Heart left ventricle (tissue), 16 donors: ENCODE data around the gene ABLIM1. TPM values are rescaled to one million over a fixed set of nuclear protein-coding genes. Genes with fewer than 3 reads are reported as not detected.

Experiments
- ATAC-seq, 4 donors: fragments of 200-7000 bp; cut with Tn5 transposase; one replicate each; pipeline ENCODE4 v1.9.1; 2020 to 2022; ENCODE audit warnings: moderate library complexity in 4 of 4, mild to moderate bottlenecking in 3 of 4, moderate number of reproducible peaks in 1 of 4
- DNase-seq, 5 donors: peaks; one replicate each; pipeline ENCODE4 v3.0.0-alpha.2; 2020
- H3K27ac ChIP-seq, 12 donors: fragments of 200-600 bp; sonication (generic) in 4 of 12; one replicate each; pipeline versions ENCODE4 v1.5.0 to v1.8.0; 2016 to 2022; ENCODE audit warnings: mild to moderate bottlenecking in 2 of 12
- H3K27me3 ChIP-seq, 9 donors: fragments of 200-600 bp; sonication (generic) in 2 of 9; one replicate each; pipeline versions ENCODE4 v1.5.1 to v1.8.0; 2016 to 2022; ENCODE audit warnings: mild to moderate bottlenecking in 3 of 9
- H3K36me3 ChIP-seq, 9 donors: fragments of 200-600 bp; sonication (generic) in 2 of 9; one replicate each; pipeline versions ENCODE4 v1.5.0 to v1.8.0; 2018 to 2022; ENCODE audit warnings: mild to moderate bottlenecking in 2 of 9
- H3K4me1 ChIP-seq, 12 donors: fragments of 200-600 bp; sonication (generic) in 4 of 12; one replicate each; pipeline versions ENCODE4 v1.5.0 to v1.8.0; 2016 to 2022; ENCODE audit warnings: mild to moderate bottlenecking in 3 of 12
- H3K4me3 ChIP-seq, 12 donors: fragments of 200-600 bp; sonication (generic) in 4 of 12; one replicate each; pipeline versions ENCODE4 v1.5.0 to v1.8.0; 2017 to 2022; ENCODE audit warnings: mild to moderate bottlenecking in 9 of 12, moderate library complexity in 4 of 12
- H3K9me3 ChIP-seq, 12 donors: fragments of 200-600 bp; sonication (generic) in 4 of 12; one replicate each; pipeline versions ENCODE4 v1.5.0 to v1.8.0; 2016 to 2022; ENCODE audit warnings: mild to moderate bottlenecking in 1 of 12
- POLR2A ChIP-seq, 2 donors: fragments of 450-650 bp; IDR thresholded peaks; one replicate each; pipeline ENCODE4 v1.6.1; 2017; ENCODE audit warnings: antibody characterized with exemption in 2 of 2, mild to moderate bottlenecking in 2 of 2, moderate library complexity in 2 of 2
- WGBS, 4 donors: extraction: QIAGEN DNeasy Blood & Tissue Kit in 2 of 4; methylation state at CpG; one replicate each; pipeline versions ENCODE4 v1.1.5 to v1.1.7; 2013 to 2018; 5-methylcytosine and 5-hydroxymethylcytosine counted together
- intact Hi-C, 10 donors: fragments of 100-400 bp; cut with DNase I; formaldehyde crosslinking; loops; one replicate each; pipeline versions ENCODE4 v1.11.1 to v1.14.2; 2022
- polyA plus RNA-seq, 2 donors: library from polyadenylated mRNA; stranded (reverse); fragments of 200-250 nt; gene quantifications; one replicate each; pipeline ENCODE4 v1.2.3, GENCODE V29; 2013
- total RNA-seq, 9 donors: library from RNA; depleted of rRNA in 2 of 9; stranded (reverse); fragments of >200 nt in 2 of 9; fragmentation: NEBNext Ultra II Directional in 3 of 9; extraction: Animal tissue kit (Norgen Biotek cat#: 25700) in 3 of 9; gene quantifications; one replicate each; pipeline versions ENCODE4 v1.1.0 to v1.2.4, GENCODE V29; 2016 to 2023
- TF ChIP-seq, protein P1 (sequence below), 12 donors: fragments of 200-600 bp; sonication (generic) in 4 of 12; IDR thresholded peaks; one replicate each; pipeline versions ENCODE4 v1.5.0 to v1.8.0; 2018 to 2022; ENCODE audit warnings: antibody characterized with exemption in 12 of 12, mild to moderate bottlenecking in 5 of 12
- donor health status: ischemic (EF 13 %, LVEDD 7.1; RV severe dilation, severe dysfunction).
- donor health status: healthy with polysubstance abuse.
- donor health status: DM: no; HTN: yes; CAD: no.
- donor health status: DM: no; HTN: no; CAD: no.
- donor health status: ischemic (EF 25% LVEDD 6.9; RV normal size, moderate dysfunction).
- donor health status: ischemic (EF 25% LVEDD 5.7; RV mildly dilated, moderate dysfunction).
- donor health status: healthy.
- donor health status: DM: yes; HTN: yes; CAD: no.
- donor health status: ischemic (EF 35%, LVEDD 5.7; RV mildly dilated, moderate dysfunction).
- donor health status: nonischemic (EF 11% LVEDD 7.7; RV severe dilation, severe dysfunction).
- donor health status: DM: yes; HTN: yes; CAD: no.
- donor health status: PGD.
- donor health status: ischemic (EF 29% LVEDD 5.4; RV normal size, mild dysfunction).
- donor health status: nonischemic (EF 23%, LVEDD 6.1; RV moderate dilation, normal function).

Gene ABLIM1
- total and polyA plus RNA-seq, 11 donors: 242 to 713 (median 561) TPM

DNA sequence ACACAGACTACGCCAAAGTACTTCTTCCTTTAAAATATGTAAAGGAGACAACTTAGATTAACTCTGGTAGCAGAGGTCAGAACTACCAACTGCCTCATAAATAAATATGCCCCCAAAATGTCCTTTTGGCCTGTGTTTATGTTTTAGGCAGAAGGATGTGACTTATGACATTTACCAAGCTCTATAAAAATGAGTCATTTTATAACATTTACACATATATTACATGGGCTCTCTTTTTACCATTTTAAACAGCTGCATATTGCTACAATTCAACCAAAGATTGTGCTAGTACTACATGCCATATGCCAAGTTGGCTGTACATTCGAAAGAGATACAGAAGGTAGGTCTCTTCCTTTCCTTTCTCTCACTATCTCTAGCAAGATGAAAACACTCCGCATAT, 12.4 kb downstream of the ABLIM1 start:
- intact Hi-C loops: no loop called here
- TF ChIP-seq POLR2A (IDR thresholded peaks at IDR 0.05): no peak
- TF ChIP-seq, protein P1, sequence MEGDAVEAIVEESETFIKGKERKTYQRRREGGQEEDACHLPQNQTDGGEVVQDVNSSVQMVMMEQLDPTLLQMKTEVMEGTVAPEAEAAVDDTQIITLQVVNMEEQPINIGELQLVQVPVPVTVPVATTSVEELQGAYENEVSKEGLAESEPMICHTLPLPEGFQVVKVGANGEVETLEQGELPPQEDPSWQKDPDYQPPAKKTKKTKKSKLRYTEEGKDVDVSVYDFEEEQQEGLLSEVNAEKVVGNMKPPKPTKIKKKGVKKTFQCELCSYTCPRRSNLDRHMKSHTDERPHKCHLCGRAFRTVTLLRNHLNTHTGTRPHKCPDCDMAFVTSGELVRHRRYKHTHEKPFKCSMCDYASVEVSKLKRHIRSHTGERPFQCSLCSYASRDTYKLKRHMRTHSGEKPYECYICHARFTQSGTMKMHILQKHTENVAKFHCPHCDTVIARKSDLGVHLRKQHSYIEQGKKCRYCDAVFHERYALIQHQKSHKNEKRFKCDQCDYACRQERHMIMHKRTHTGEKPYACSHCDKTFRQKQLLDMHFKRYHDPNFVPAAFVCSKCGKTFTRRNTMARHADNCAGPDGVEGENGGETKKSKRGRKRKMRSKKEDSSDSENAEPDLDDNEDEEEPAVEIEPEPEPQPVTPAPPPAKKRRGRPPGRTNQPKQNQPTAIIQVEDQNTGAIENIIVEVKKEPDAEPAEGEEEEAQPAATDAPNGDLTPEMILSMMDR (IDR thresholded peaks at IDR 0.05): no peak
- Histone ChIP-seq H3K4me1 (peaks cover 10 to 85% (median 43%) of the 10 kb centered on the region in 12 donors), H3K36me3 (peaks cover 0 to 3% (median 0%) of the 10 kb centered on the region in 9 donors), H3K27ac (peak overlapping the region in 8 of 12 donors; percentile 3 to 86 (median 52)), H3K27me3 (no peaks in the 10 kb centered on the region), H3K4me3 (no peak overlapping the region), H3K9me3 (no peaks in the 10 kb centered on the region)
- 56 to 67% (median 63%) methylated on average over 3 of the region's 3 CpGs for WGBS, 4 donors
- ATAC-seq: no peak
- no peak for DNase-seq

DNA sequence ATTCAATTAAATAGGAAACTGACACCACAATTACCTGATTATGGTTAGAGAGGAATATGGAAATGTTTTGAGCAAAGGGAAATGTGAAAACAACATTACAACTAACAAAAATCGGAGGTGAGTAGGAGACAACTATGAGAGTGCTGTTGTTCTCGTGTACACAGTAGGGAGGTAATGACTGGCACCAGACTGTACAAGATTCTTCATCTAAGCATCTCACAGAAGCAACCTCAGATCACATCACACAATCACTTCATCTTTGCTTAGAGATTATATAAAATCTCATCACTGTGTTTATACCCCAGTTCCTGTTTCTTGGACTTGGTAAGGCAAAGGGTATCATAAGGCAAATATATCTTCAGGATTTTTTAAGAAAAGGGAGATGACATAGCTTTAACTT, 14.9 kb downstream of the ABLIM1 start:
- no peaks in the 10 kb centered on the region for H3K9me3 ChIP-seq
- no peaks in the 10 kb centered on the region for H3K27me3 ChIP-seq
- WGBS, 4 donors: 54 to 58% (median 56%) methylated on average over 2 of the region's 2 CpGs
- peak overlapping the region in 5 of 12 donors; percentile 11 to 27 (median 26) for H3K27ac ChIP-seq
- H3K36me3 ChIP-seq: peaks cover 0 to 9% (median 0%) of the 10 kb centered on the region in 9 donors
- no peak for DNase-seq
- intact Hi-C loops: no loop called here
- no peak for TF ChIP-seq POLR2A (IDR thresholded peaks at IDR 0.05)
- TF ChIP-seq, protein P1 (IDR thresholded peaks at IDR 0.05): no peak
- peaks cover 7 to 79% (median 23%) of the 10 kb centered on the region in 12 donors for H3K4me1 ChIP-seq
- H3K4me3 ChIP-seq: no peak overlapping the region
- no peak for ATAC-seq

DNA sequence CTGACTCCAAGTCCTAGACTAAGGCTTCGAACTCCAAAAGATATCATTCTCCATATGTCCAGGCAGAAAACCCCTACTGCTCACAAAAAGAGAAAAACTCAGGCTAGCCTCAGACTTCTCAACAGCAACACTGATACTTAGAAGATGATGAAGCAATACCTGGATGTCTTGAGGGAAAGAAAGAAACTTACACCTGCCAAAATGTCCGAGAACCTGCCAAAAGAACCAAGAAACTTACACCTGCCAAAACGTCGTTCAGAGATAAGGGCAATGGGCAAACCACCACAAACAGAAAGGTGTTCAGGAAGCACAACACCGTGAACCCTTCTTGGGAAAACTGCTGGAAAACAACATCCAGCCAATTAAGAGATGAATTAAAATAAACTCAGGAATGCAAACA, 15.3 kb downstream of the ABLIM1 start:
- WGBS, 4 donors: 38 to 44% (median 42%) methylated on average over 5 of the region's 5 CpGs
- no peak for ATAC-seq
- Histone ChIP-seq H3K36me3 (peaks cover 0 to 9% (median 0%) of the 10 kb centered on the region in 9 donors), H3K4me3 (no peak overlapping the region), H3K27me3 (no peaks in the 10 kb centered on the region), H3K27ac (peak overlapping the region in 5 of 12 donors; percentile 11 to 27 (median 26)), H3K4me1 (peaks cover 7 to 78% (median 24%) of the 10 kb centered on the region in 12 donors), H3K9me3 (no peaks in the 10 kb centered on the region)
- TF ChIP-seq, protein P1 (IDR thresholded peaks at IDR 0.05): no peak
- no peak for TF ChIP-seq POLR2A (IDR thresholded peaks at IDR 0.05)
- intact Hi-C loops: no loop called here
- DNase-seq: no peak

DNA sequence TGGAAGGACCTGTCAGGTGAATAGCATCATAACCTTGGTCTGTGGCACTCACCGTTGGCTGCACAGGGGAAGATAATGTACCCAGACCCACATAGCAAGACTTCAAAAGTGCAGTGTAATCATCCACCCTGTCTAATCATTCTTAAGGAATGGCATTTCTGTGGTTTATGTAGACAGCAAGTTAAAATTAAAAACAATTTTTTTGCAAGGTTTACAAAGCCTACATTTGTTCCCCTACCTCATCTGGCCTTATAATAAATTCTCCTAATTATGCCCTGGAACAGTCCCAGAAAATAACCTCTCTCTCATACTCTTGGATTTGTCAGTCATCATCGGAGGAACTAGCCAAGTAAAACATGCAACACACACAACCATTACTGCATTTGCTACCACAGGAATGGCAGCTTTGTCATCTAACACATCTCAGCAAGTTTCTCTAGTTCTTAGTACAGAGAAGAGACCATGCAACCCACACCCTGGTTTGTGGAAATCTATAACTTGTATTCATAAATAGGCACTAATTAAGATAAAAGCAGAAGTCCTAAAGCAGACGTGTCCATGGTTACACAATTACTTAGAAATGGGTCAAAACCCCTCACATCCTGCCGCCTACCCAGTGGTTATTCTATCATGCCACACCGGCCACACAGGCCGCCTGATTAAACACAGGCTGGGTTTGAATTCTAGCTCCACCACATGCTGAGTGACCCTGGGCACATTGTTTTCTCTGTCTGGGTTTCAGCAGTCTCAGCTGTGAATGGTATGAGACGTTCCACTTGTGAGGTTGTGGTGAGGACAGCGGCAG, 19.1 kb downstream of the ABLIM1 start:
- no peak overlapping the region for H3K4me3 ChIP-seq
- TF ChIP-seq, protein P1 (IDR thresholded peaks at IDR 0.05): no peak
- TF ChIP-seq POLR2A (IDR thresholded peaks at IDR 0.05): no peak
- intact Hi-C loops: loop anchor here in 5 of 10 donors (5.0 to 10.0 kb wide), 4 partner anchors 43 to 164 kb away; no protein-coding TSS in a partner anchor
- peaks cover 0 to 9% (median 0%) of the 10 kb centered on the region in 9 donors for H3K36me3 ChIP-seq
- H3K4me1 ChIP-seq: peaks cover 0 to 79% (median 38%) of the 10 kb centered on the region in 12 donors
- no peaks in the 10 kb centered on the region for H3K9me3 ChIP-seq
- ATAC-seq (peak in 3 of 4 donors; percentile 27 to 44 (median 33)), DNase-seq (no peak)
- H3K27ac ChIP-seq: peak overlapping the region in 10 of 12 donors; percentile 5 to 55 (median 38)
- no peaks in the 10 kb centered on the region for H3K27me3 ChIP-seq
- 38 to 52% (median 45%) methylated on average over 8 of the region's 8 CpGs for WGBS, 4 donors
